Measurements from ENCODE around the gene MYOM3. TPM values are rescaled to one million over a fixed set of nuclear protein-coding genes. Genes with fewer than 3 reads are reported as not detected.

Gene MYOM3
- total and polyA plus RNA-seq, 8 donors, result 0.12 to 1.8 (median 0.18) TPM; not detected in 1

DNA sequence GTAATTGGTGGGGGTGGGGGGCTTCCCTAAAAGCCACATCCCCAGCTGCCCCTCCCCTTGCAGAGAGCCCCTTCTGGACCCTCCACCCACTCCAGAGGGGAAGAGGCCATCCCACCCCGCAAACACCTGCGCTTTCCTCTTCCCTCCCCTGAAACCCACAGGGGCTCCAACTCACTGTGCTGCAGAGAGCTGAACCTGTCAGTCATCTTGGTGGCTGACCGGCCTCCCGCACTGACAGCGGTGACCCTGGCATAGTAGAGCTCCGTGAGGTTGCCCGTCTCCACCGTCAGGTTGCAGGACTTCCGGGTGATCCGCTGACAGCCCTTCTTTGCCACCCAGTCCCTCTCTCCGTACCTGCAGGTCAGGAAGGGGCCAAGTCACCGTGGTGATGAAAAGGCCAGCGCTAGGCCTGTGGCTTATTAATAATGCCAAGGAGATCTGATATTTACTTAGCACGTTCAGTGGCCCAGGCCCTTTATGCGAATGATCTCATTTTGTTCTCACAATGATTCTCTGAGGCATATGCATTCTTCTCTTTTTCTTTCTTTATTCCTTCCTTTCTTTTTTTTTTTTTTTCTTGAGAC is 25.1 kb upstream of the MYOM3 start:
- H3K27ac ChIP-seq, result no peak overlapping the region
- intact Hi-C loops (cut with DNase I; ENCODE audit: low total_unique reads), result no loop called here
- no peak overlapping the region for H3K4me3 ChIP-seq
- WGBS, 5 donors, result 75 to 91% (median 80%) methylated on average over 11 to 15 of the region's 15 CpGs
- no peaks in the 10 kb centered on the region for H3K9me3 ChIP-seq
- DNase-seq, result no peak
- H3K27me3 ChIP-seq, result no peaks in the 10 kb centered on the region
- peaks cover 0 to 5% (median 1%) of the 10 kb centered on the region in 4 donors for H3K4me1 ChIP-seq
- peaks cover 0 to 8% (median 3%) of the 10 kb centered on the region in 4 donors for H3K36me3 ChIP-seq
- no peak for TF ChIP-seq POLR2AphosphoS5 (IDR thresholded peaks at IDR 0.05)
- no peak for TF ChIP-seq EP300 (IDR thresholded peaks at IDR 0.05)
- TF ChIP-seq POLR2A (IDR thresholded peaks at IDR 0.05), result no peak
- TF ChIP-seq, protein P1, sequence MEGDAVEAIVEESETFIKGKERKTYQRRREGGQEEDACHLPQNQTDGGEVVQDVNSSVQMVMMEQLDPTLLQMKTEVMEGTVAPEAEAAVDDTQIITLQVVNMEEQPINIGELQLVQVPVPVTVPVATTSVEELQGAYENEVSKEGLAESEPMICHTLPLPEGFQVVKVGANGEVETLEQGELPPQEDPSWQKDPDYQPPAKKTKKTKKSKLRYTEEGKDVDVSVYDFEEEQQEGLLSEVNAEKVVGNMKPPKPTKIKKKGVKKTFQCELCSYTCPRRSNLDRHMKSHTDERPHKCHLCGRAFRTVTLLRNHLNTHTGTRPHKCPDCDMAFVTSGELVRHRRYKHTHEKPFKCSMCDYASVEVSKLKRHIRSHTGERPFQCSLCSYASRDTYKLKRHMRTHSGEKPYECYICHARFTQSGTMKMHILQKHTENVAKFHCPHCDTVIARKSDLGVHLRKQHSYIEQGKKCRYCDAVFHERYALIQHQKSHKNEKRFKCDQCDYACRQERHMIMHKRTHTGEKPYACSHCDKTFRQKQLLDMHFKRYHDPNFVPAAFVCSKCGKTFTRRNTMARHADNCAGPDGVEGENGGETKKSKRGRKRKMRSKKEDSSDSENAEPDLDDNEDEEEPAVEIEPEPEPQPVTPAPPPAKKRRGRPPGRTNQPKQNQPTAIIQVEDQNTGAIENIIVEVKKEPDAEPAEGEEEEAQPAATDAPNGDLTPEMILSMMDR (IDR thresholded peaks at IDR 0.05), result no peak

DNA sequence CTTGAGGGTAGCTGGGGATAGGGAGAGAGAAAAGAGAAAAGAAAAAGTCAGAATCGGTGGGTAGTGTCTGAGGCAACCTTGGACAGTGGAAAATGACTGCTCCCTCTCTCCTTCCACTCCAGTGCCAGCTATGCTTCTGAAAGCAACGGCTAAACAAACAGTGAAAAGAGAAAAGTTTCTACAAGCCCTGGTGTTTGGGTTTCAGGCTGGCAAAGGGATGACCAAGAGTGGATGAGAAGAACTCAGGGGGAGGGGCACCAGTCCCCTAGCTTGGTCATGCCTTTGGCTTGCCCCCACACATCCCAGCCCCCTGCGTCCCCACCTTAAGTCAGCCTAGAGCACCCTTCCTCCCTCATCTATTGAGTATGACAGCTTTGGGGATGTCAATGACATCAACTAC is 22.4 kb upstream of the MYOM3 start:
- H3K4me1 ChIP-seq, result no peaks in the 10 kb centered on the region
- no peaks in the 10 kb centered on the region for H3K27me3 ChIP-seq
- H3K4me3 ChIP-seq, result no peak overlapping the region
- no peak for DNase-seq
- TF ChIP-seq EP300 (IDR thresholded peaks at IDR 0.05) (no peak), POLR2AphosphoS5 (IDR thresholded peaks at IDR 0.05) (no peak), POLR2A (IDR thresholded peaks at IDR 0.05) (no peak)
- TF ChIP-seq, protein P1 (IDR thresholded peaks at IDR 0.05), result no peak
- H3K27ac ChIP-seq, result no peak overlapping the region
- intact Hi-C loops (cut with DNase I; ENCODE audit: low total_unique reads), result no loop called here
- H3K9me3 ChIP-seq, result peaks cover 0 to 13% (median 13%) of the 10 kb centered on the region in 4 donors
- WGBS, 5 donors, result 81 to 87% (median 83%) methylated on average over 3 of the region's 3 CpGs
- peaks cover 0 to 8% (median 3%) of the 10 kb centered on the region in 4 donors for H3K36me3 ChIP-seq

DNA sequence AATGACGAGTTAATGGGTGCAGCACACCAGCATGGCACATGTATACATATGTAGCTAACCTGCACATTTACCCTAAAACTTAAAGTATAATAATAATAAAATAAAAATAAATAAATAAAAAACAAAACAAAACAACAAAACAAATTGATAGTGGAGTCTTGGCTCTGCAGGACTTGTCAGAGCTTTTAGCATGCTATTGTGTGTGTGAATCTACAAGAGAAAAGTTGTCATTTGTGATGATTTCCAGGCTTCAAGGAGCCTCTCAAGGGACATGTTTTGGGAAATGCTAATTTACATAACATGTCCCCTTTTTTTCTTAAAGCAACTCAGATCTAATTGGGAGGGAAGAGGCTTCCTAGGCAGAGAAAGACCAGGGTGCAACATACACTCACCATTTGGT is 21.9 kb upstream of the MYOM3 start:
- no peak for DNase-seq
- no peak overlapping the region for H3K4me3 ChIP-seq
- no peaks in the 10 kb centered on the region for H3K27me3 ChIP-seq
- 80 to 92% (median 90%) methylated on average over 1 of the region's 1 CpG for whole genome bisulfite sequencing, 5 donors
- intact Hi-C loops (cut with DNase I; ENCODE audit: low total_unique reads), result no loop called here
- peaks cover 0 to 8% (median 3%) of the 10 kb centered on the region in 4 donors for H3K36me3 ChIP-seq
- H3K4me1 ChIP-seq, result no peaks in the 10 kb centered on the region
- H3K27ac ChIP-seq, result no peak overlapping the region
- TF ChIP-seq POLR2A (IDR thresholded peaks at IDR 0.05), result no peak
- no peak for TF ChIP-seq EP300 (IDR thresholded peaks at IDR 0.05)
- no peak for TF ChIP-seq POLR2AphosphoS5 (IDR thresholded peaks at IDR 0.05)
- TF ChIP-seq, protein P1 (IDR thresholded peaks at IDR 0.05), result no peak
- H3K9me3 ChIP-seq, result peaks cover 0 to 13% (median 13%) of the 10 kb centered on the region in 4 donors

DNA sequence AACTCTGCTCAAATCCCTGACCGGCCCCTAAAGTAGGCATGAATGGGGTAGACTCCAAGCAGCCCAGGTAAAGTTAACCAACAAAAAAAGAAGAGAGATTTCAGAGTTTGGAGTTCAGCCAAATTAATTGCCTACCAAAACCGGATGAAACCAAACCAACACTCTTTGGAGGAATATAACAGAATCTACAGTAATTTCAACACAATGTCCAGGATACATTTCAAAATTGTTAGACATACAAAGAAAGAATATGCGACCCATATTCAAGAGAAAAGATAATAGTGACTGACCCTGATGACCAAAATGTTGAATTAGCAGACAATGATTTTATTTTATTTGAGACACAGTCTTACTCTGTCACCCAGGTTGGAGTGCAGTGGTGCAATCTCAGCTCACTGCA is 18.4 kb upstream of the MYOM3 start:
- 86 to 92% (median 89%) methylated on average over 3 of the region's 3 CpGs for WGBS, 5 donors
- intact Hi-C loops (cut with DNase I; ENCODE audit: low total_unique reads), result no loop called here
- H3K36me3 ChIP-seq, result peaks cover 0 to 8% (median 3%) of the 10 kb centered on the region in 4 donors

More for the DNA sequence above, 18.4 kb upstream of the MYOM3 start:
- Histone ChIP-seq H3K4me1 (peaks cover 0 to 13% (median 0%) of the 10 kb centered on the region in 4 donors), H3K9me3 (peaks cover 0 to 13% (median 13%) of the 10 kb centered on the region in 4 donors), H3K4me3 (no peak overlapping the region), H3K27ac (no peak overlapping the region), H3K27me3 (no peaks in the 10 kb centered on the region)
- DNase-seq, result no peak
- TF ChIP-seq POLR2AphosphoS5 (IDR thresholded peaks at IDR 0.05) (no peak), EP300 (IDR thresholded peaks at IDR 0.05) (no peak), POLR2A (IDR thresholded peaks at IDR 0.05) (no peak)
- TF ChIP-seq, protein P1 (IDR thresholded peaks at IDR 0.05), result no peak

All from stomach (tissue), 9 donors.